ENCODE measurements around the gene IQSEC1. TPM values are rescaled to one million over a fixed set of nuclear protein-coding genes. Genes with fewer than 3 reads are reported as not detected.

The IQSEC1 gene
- polyA plus RNA-seq, 4 donors = 1.1 to 24.8 (median 7.8) TPM

DNA sequence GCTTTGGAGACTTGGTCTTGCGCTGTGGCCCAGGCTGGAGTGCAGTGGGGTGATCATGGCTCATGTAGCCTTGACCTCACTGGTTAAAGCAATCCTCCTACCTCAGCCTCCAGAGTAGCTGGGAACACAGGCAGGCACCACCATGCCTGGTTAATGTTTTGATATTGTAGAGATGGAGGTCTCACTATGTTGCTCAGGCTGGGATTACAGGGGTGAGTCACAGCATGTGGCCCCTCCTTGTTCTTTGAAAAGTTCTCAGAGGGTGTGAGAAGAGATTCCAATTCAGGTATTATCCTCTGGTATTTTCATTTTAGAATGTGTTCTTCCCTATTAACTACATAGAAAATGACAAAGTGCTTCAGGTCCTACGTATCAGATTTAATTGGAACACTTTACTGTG, 180.0 kb downstream of the IQSEC1 start:
- Histone ChIP-seq H3K27me3 (ENCODE audit: control insufficient read depth in 3 of 3, insufficient read depth in 3 of 3, low read length in 3 of 3) (no peaks in the 10 kb centered on the region), H3K36me3 (ENCODE audit: control insufficient read depth in 3 of 3, insufficient read depth in 2 of 3, low read depth in 1 of 3, low read length in 3 of 3) (peaks cover 0 to 7% (median 0%) of the 10 kb centered on the region in 3 donors), H3K4me3 (ENCODE audit: low read depth in 1 of 3, low read length in 3 of 3) (no peak overlapping the region), H3K9me3 (ENCODE audit: control insufficient read depth in 2 of 2, insufficient read depth in 1 of 2, low read depth in 1 of 2, low read length in 1 of 2) (no peaks in the 10 kb centered on the region), H3K27ac (ENCODE audit: low read depth in 1 of 3, low read length in 2 of 3) (no peak overlapping the region), H3K4me1 (ENCODE audit: control insufficient read depth in 3 of 3, insufficient read depth in 2 of 3, low read depth in 1 of 3, low read length in 2 of 3) (peaks cover 0 to 5% (median 0%) of the 10 kb centered on the region in 3 donors)
- FAIRE-seq (no peak), DNase-seq (no peak)
- WGBS, 3 donors = 62 to 75% (median 70%) methylated on average over 2 of the region's 2 CpGs

DNA sequence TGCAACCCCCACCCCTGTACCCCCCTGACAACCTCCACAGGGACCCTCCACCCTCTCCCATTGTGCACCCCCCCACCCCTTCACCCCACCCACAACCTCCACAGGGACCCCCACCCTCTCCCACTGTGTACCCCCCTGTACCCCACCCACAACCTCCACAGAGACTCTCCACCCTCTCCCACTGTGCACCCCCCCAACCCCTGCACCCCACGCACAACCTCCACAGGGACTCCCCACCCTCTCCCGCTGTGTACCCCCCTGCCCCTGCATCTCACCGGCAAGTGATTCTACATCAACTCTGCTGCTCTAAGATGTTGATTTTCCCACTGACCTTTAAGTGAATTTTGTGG, 180.4 kb downstream of the IQSEC1 start:
- no peak for DNase-seq
- 51 to 62% (median 55%) methylated on average over 3 of the region's 3 CpGs for WGBS, 3 donors
- H3K9me3 ChIP-seq (ENCODE audit: control insufficient read depth in 2 of 2, insufficient read depth in 1 of 2, low read depth in 1 of 2, low read length in 1 of 2) = no peaks in the 10 kb centered on the region
- peaks cover 0 to 5% (median 0%) of the 10 kb centered on the region in 3 donors for H3K36me3 ChIP-seq (ENCODE audit: control insufficient read depth in 3 of 3, insufficient read depth in 2 of 3, low read depth in 1 of 3, low read length in 3 of 3)
- no peaks in the 10 kb centered on the region for H3K27me3 ChIP-seq (ENCODE audit: control insufficient read depth in 3 of 3, insufficient read depth in 3 of 3, low read length in 3 of 3)
- no peak for FAIRE-seq
- H3K4me1 ChIP-seq (ENCODE audit: control insufficient read depth in 3 of 3, insufficient read depth in 2 of 3, low read depth in 1 of 3, low read length in 2 of 3) = peaks cover 0 to 5% (median 0%) of the 10 kb centered on the region in 3 donors
- no peak overlapping the region for H3K27ac ChIP-seq (ENCODE audit: low read depth in 1 of 3, low read length in 2 of 3)
- H3K4me3 ChIP-seq (ENCODE audit: low read depth in 1 of 3, low read length in 3 of 3) = no peak overlapping the region

DNA sequence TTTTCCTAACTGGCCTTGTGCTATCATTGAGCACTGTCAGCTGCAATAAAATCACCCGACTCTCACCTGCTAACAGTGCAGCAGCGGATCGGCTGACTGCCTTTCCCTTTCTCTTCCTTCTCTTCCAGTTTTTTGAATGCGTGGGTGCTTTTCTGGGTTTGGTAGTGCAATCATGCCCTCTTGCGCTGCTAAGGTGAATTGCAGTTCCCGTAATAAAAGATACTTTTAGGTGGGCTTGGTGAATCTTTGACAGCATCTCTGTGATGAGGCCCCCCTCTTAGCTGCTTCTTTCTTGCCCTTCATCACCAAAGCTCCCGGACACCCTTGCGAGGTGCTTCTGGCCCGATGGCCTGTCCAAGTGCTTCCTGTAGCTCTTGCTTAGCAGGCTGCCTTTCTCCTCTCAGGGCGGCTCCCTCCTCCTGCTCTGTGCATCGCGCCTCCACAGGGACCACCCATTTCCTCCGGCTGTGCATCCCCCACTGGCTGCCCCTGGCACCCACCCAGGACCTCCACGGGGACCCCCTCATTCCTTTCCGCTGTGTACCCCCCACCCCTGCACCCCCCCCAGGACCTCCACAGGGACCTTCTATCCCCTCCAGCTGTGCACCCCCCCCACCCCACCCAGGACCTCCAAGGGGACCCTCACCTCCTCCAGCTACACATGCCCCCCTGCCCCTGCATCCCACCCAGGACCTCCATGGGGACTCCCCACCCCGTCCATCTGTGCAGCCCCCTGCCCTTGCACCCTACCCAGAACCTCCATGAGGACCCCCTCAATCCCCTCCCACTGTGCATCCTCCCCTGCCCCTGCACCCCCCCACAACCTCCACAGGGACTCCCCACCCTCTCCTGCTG, 181.0 kb downstream of the IQSEC1 start:
- WGBS, 3 donors = 14 to 21% (median 15%) methylated on average over 13 to 16 of the region's 16 CpGs
- H3K9me3 ChIP-seq (ENCODE audit: control insufficient read depth in 2 of 2, insufficient read depth in 1 of 2, low read depth in 1 of 2, low read length in 1 of 2) = no peaks in the 10 kb centered on the region
- H3K27me3 ChIP-seq (ENCODE audit: control insufficient read depth in 3 of 3, insufficient read depth in 3 of 3, low read length in 3 of 3) = no peaks in the 10 kb centered on the region
- H3K4me1 ChIP-seq (ENCODE audit: control insufficient read depth in 3 of 3, insufficient read depth in 2 of 3, low read depth in 1 of 3, low read length in 2 of 3) = peaks cover 0 to 5% (median 0%) of the 10 kb centered on the region in 3 donors
- no peak overlapping the region for H3K4me3 ChIP-seq (ENCODE audit: low read depth in 1 of 3, low read length in 3 of 3)
- no peak overlapping the region for H3K27ac ChIP-seq (ENCODE audit: low read depth in 1 of 3, low read length in 2 of 3)
- no peaks in the 10 kb centered on the region for H3K36me3 ChIP-seq (ENCODE audit: control insufficient read depth in 3 of 3, insufficient read depth in 2 of 3, low read depth in 1 of 3, low read length in 3 of 3)
- DNase-seq (peak; percentile 65 to 68), FAIRE-seq (no peak)

DNA sequence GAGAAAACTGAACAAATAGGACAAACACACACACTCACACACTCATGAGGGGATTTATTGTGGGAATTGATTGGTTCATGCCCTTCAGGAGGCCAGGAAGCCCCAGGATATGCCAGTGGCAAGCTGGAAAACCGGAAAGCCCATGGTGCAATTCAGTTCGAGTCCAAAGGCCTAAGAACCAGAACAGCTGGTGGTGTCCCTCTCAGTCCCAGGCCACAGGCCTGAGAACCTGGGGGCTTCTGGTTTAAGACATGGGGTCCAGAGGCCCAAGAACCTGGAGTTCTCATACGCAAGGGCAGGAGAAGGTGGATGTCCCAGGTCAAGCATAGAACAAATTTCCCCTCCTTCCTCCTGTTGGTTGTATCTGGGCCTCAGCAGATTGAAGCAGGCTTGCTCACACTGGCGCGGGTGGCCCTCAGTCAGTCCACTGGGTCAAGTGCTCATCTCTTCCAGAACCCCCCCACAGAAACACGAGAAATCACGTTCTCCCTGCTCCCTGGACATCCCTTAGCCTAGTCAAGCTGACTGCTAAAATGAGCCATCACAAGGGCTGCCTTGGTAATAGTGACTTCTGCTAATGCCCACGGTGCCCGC, 181.7 kb downstream of the IQSEC1 start:
- WGBS, 3 donors = 40 to 59% (median 45%) methylated on average over 9 of the region's 9 CpGs
- Histone ChIP-seq H3K9me3 (ENCODE audit: control insufficient read depth in 2 of 2, insufficient read depth in 1 of 2, low read depth in 1 of 2, low read length in 1 of 2) (no peaks in the 10 kb centered on the region), H3K4me3 (ENCODE audit: low read depth in 1 of 3, low read length in 3 of 3) (no peak overlapping the region), H3K36me3 (ENCODE audit: control insufficient read depth in 3 of 3, insufficient read depth in 2 of 3, low read depth in 1 of 3, low read length in 3 of 3) (no peaks in the 10 kb centered on the region), H3K27me3 (ENCODE audit: control insufficient read depth in 3 of 3, insufficient read depth in 3 of 3, low read length in 3 of 3) (peaks cover 0 to 3% (median 0%) of the 10 kb centered on the region in 3 donors), H3K4me1 (ENCODE audit: control insufficient read depth in 3 of 3, insufficient read depth in 2 of 3, low read depth in 1 of 3, low read length in 2 of 3) (peaks cover 0 to 5% (median 0%) of the 10 kb centered on the region in 3 donors), H3K27ac (ENCODE audit: low read depth in 1 of 3, low read length in 2 of 3) (no peak overlapping the region)
- FAIRE-seq (no peak), DNase-seq (no peak)

DNA sequence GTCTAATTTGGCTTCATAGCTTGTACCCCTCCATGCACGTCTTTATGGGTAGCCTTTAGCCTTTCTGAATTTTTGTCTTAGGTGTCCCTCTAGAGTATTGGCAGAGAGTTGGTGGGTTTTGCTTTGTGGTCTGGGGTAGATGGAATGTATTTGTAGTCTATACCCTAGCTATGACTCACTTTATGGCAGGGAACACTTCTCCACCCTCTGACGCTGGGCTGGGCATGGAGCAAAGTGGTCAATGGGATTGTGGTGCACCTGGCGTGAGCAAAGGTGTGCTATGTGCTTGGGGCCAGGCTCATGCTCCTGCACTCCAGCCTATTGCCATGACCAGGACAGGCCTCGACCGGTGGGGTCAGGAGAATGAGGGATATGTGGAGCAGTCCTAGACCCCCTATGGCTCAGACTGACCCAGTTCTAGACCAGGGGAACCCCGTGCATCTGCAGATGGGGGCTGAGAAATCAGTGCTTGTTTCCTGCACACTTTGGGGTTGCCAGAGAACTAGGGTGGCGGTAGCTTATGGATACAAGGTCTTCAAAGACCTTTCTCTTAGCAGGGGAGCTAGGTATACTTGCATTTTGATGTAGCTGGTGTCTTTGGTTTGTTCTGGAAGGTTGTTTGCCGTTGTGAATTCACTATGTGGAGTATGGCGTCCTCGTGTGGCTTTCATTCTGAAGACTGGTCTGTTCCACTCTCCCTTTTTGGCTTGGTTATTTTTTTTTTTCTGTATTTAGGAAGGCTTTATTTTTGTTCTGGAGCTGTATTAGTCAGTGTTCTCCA, 182.4 kb downstream of the IQSEC1 start:
- H3K4me1 ChIP-seq (ENCODE audit: control insufficient read depth in 3 of 3, insufficient read depth in 2 of 3, low read depth in 1 of 3, low read length in 2 of 3) = peaks cover 0 to 5% (median 3%) of the 10 kb centered on the region in 3 donors
- H3K27me3 ChIP-seq (ENCODE audit: control insufficient read depth in 3 of 3, insufficient read depth in 3 of 3, low read length in 3 of 3) = peaks cover 0 to 4% (median 0%) of the 10 kb centered on the region in 3 donors
- H3K36me3 ChIP-seq (ENCODE audit: control insufficient read depth in 3 of 3, insufficient read depth in 2 of 3, low read depth in 1 of 3, low read length in 3 of 3) = no peaks in the 10 kb centered on the region
- no peaks in the 10 kb centered on the region for H3K9me3 ChIP-seq (ENCODE audit: control insufficient read depth in 2 of 2, insufficient read depth in 1 of 2, low read depth in 1 of 2, low read length in 1 of 2)
- no peak overlapping the region for H3K27ac ChIP-seq (ENCODE audit: low read depth in 1 of 3, low read length in 2 of 3)
- peak in 1 of 2 donors; percentile 15 for DNase-seq
- no peak for FAIRE-seq
- no peak overlapping the region for H3K4me3 ChIP-seq (ENCODE audit: low read depth in 1 of 3, low read length in 3 of 3)
- WGBS, 3 donors = 70 to 83% (median 80%) methylated on average over 10 of the region's 10 CpGs

DNA sequence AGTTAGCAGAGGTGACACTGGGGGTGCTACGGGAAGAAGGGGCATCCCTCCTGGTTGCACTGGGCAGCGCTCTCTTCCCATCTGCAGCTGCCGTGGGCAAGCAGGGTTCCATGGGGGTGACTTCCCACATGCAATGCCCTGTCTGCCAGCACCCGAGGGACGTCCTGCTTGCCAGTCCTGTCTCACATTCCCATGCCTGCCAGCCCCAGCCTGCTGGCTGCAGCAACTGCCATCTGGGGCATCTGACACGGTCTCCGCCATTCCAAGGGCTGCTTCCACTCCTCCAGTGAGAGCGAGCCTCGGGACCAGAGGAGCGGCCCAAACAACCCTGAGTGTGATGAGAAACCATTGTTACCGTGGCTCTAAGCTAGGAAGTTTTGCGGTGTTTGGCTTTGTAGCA, 186.5 kb downstream of the IQSEC1 start:
- no peak for DNase-seq
- FAIRE-seq = no peak
- H3K36me3 ChIP-seq (ENCODE audit: control insufficient read depth in 3 of 3, insufficient read depth in 2 of 3, low read depth in 1 of 3, low read length in 3 of 3) = no peaks in the 10 kb centered on the region
- H3K9me3 ChIP-seq (ENCODE audit: control insufficient read depth in 2 of 2, insufficient read depth in 1 of 2, low read depth in 1 of 2, low read length in 1 of 2) = no peaks in the 10 kb centered on the region
- H3K27me3 ChIP-seq (ENCODE audit: control insufficient read depth in 3 of 3, insufficient read depth in 3 of 3, low read length in 3 of 3) = peaks cover 0 to 4% (median 0%) of the 10 kb centered on the region in 3 donors
- H3K4me3 ChIP-seq (ENCODE audit: low read depth in 1 of 3, low read length in 3 of 3) = no peak overlapping the region
- H3K4me1 ChIP-seq (ENCODE audit: control insufficient read depth in 3 of 3, insufficient read depth in 2 of 3, low read depth in 1 of 3, low read length in 2 of 3) = peaks cover 0 to 4% (median 3%) of the 10 kb centered on the region in 3 donors
- H3K27ac ChIP-seq (ENCODE audit: low read depth in 1 of 3, low read length in 2 of 3) = no peak overlapping the region
- WGBS, 3 donors = 86 to 89% (median 89%) methylated on average over 12 of the region's 12 CpGs

DNA sequence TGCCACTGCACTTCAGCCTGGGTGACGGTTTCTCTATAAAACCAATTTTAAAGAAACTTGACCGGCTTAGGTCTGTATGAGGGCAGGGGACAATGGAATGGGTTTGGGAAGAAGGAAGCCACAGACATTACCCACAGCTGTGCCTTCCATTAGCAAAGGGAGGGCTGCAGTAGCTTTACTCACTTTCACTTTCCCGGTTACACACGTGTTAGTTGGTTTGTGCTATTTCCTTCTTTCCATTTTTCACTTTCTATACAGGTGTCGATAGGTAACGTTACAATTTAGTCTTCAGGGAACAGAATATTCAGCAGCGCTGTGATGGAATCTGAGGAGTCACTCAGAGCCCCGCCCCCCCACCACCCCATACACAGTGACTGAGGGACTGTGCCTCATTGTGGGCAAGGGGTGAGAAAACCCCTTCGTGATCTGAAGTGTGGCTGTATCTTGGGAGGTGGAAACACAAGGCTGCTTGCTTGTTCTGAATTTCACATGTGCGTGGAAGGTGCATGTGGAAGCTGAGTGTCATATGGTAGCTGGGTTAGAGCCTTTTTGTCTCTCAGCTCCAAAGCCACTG, 187.0 kb downstream of the IQSEC1 start:
- WGBS, 3 donors = 43 to 50% (median 44%) methylated on average over 10 of the region's 10 CpGs
- Histone ChIP-seq H3K9me3 (ENCODE audit: control insufficient read depth in 2 of 2, insufficient read depth in 1 of 2, low read depth in 1 of 2, low read length in 1 of 2) (no peaks in the 10 kb centered on the region), H3K27me3 (ENCODE audit: control insufficient read depth in 3 of 3, insufficient read depth in 3 of 3, low read length in 3 of 3) (peaks cover 0 to 4% (median 0%) of the 10 kb centered on the region in 3 donors), H3K27ac (ENCODE audit: low read depth in 1 of 3, low read length in 2 of 3) (no peak overlapping the region), H3K4me1 (ENCODE audit: control insufficient read depth in 3 of 3, insufficient read depth in 2 of 3, low read depth in 1 of 3, low read length in 2 of 3) (peaks cover 0 to 3% (median 0%) of the 10 kb centered on the region in 3 donors), H3K36me3 (ENCODE audit: control insufficient read depth in 3 of 3, insufficient read depth in 2 of 3, low read depth in 1 of 3, low read length in 3 of 3) (no peaks in the 10 kb centered on the region), H3K4me3 (ENCODE audit: low read depth in 1 of 3, low read length in 3 of 3) (no peak overlapping the region)
- DNase-seq = peak in 1 of 2 donors; percentile 37
- FAIRE-seq = no peak

DNA sequence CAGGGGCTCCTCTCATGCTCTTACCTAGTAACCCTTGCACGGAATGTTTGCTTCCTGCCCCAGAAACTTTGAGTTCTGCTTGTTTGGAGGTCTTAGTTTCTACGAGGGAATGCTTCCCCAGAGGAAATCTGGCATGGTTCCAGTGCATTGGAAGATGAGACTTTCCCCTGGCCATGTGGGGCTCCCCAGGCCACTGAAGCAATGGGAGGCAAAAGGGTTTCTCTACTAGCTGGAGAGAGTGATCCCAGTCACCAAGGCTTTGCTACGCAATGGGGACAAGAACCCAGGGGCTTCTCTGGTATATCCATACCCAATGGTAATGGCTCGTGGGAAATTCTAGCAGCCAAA, 187.7 kb downstream of the IQSEC1 start:
- WGBS, 3 donors = 75 to 83% (median 79%) methylated on average over 4 of the region's 4 CpGs
- Histone ChIP-seq H3K9me3 (ENCODE audit: control insufficient read depth in 2 of 2, insufficient read depth in 1 of 2, low read depth in 1 of 2, low read length in 1 of 2) (no peaks in the 10 kb centered on the region), H3K36me3 (ENCODE audit: control insufficient read depth in 3 of 3, insufficient read depth in 2 of 3, low read depth in 1 of 3, low read length in 3 of 3) (no peaks in the 10 kb centered on the region), H3K4me3 (ENCODE audit: low read depth in 1 of 3, low read length in 3 of 3) (no peak overlapping the region), H3K27ac (ENCODE audit: low read depth in 1 of 3, low read length in 2 of 3) (no peak overlapping the region), H3K27me3 (ENCODE audit: control insufficient read depth in 3 of 3, insufficient read depth in 3 of 3, low read length in 3 of 3) (peaks cover 0 to 4% (median 0%) of the 10 kb centered on the region in 3 donors), H3K4me1 (ENCODE audit: control insufficient read depth in 3 of 3, insufficient read depth in 2 of 3, low read depth in 1 of 3, low read length in 2 of 3) (peaks cover 0 to 3% (median 0%) of the 10 kb centered on the region in 3 donors)
- FAIRE-seq = no peak
- no peak for DNase-seq

All from small intestine (tissue), 7 donors.